H1 (cell line): Measurements from ENCODE around the gene ATP6V1F. TPM values are rescaled to one million over a fixed set of nuclear protein-coding genes. Genes with fewer than 3 reads are reported as not detected.

ENCODE experiments used
- BRCA1 ChIP-seq: IDR thresholded peaks from 2 replicates; pipeline ENCODE4 v1.6.1; 2012; ENCODE audit warnings: low read depth, low read length, improper control_type of control experiment
- CHD1 ChIP-seq: IDR thresholded peaks from 2 replicates; pipeline ENCODE4 v1.6.1; 2012; ENCODE audit warnings: low read depth, low read length, improper control_type of control experiment
- CREB1 ChIP-seq: IDR thresholded peaks from 2 replicates; pipeline ENCODE4 v1.6.1; 2012; ENCODE audit warnings: inconsistent platforms
- HDAC6 ChIP-seq: IDR thresholded peaks from one replicate; pipeline ENCODE4 v1.7.1; 2012; ENCODE audit warnings: low read depth, mild to moderate bottlenecking, inconsistent platforms, low read length, moderate library complexity
- KDM1A ChIP-seq: fragments of 200-600, 300-600 bp; sonication (generic); IDR thresholded peaks from 2 replicates; pipeline ENCODE4 v1.7.1; 2016; ENCODE audit warnings: mild to moderate bottlenecking, low read length, borderline replicate concordance
- KDM4A ChIP-seq: IDR thresholded peaks from one replicate; pipeline ENCODE4 v1.7.1; 2012; ENCODE audit warnings: low read depth, mild to moderate bottlenecking, moderate library complexity, low read length, inconsistent platforms; ENCODE audit not compliant: severe bottlenecking
- KDM5A ChIP-seq: fragments of 200-600 bp; IDR thresholded peaks from 2 replicates; pipeline ENCODE4 v1.7.1; 2012; ENCODE audit warnings: mild to moderate bottlenecking, low read length, inconsistent platforms, mixed read lengths
- POU5F1 ChIP-seq: IDR thresholded peaks from 2 replicates; pipeline ENCODE4 v1.6.1; 2011; ENCODE audit warnings: low read depth, mild to moderate bottlenecking, low read length, moderate library complexity
- RNF2 ChIP-seq: fragments of 200-900, 300-1000 bp; sonication (generic); IDR thresholded peaks from 2 replicates; pipeline ENCODE4 v1.7.1; 2016; ENCODE audit warnings: borderline replicate concordance, low read depth, mild to moderate bottlenecking, antibody characterized with exemption, low read length; ENCODE audit not compliant: poor library complexity, severe bottlenecking; ENCODE audit errors: missing control alignments
- SP1 ChIP-seq: IDR thresholded peaks from 2 replicates; pipeline ENCODE4 v1.6.1; 2011; ENCODE audit warnings: low read depth, low read length
- polyA plus RNA-seq, 7 experiments: library from polyadenylated mRNA; depleted of rRNA in 3 of 7; stranded (reverse) in 5 of 7; unstranded in 2 of 7; fragments of >200 nt in 5 of 7; fragments of 200-250 nt in 2 of 7; gene quantifications; 1 replicate in 5 of 7; 2 replicates in 1 of 7; 4 replicates in 1 of 7; pipeline versions ENCODE4 v1.2.1 to v1.2.3, GENCODE V29; 2011 to 2013; ENCODE audit warnings: missing spikeins in 2 of 7, mixed read lengths in 2 of 7
- total RNA-seq: library from RNA; stranded (reverse); fragmentation: NEBNext Ultra II Directional; extraction: Animal tissue kit (Norgen Biotek cat#: 25700); gene quantifications from 2 replicates; pipeline ENCODE4 v1.2.1, GENCODE V29; 2021
- TF ChIP-seq, protein P1 (sequence below): IDR thresholded peaks from 2 replicates; pipeline ENCODE4 v1.6.1; 2011; ENCODE audit warnings: low read depth, mild to moderate bottlenecking, low read length; ENCODE audit not compliant: insufficient read depth
- TF ChIP-seq, protein P2 (sequence below): IDR thresholded peaks from 2 replicates; pipeline ENCODE4 v1.6.1; 2011; ENCODE audit warnings: low read length, improper control_type of control experiment

ATP6V1F gene
- total and polyA plus RNA-seq, 2 of the 8 experiments (the other 6 are each of a cell fraction or from before 2014, with no cell fraction given), result 104 to 318 TPM

DNA sequence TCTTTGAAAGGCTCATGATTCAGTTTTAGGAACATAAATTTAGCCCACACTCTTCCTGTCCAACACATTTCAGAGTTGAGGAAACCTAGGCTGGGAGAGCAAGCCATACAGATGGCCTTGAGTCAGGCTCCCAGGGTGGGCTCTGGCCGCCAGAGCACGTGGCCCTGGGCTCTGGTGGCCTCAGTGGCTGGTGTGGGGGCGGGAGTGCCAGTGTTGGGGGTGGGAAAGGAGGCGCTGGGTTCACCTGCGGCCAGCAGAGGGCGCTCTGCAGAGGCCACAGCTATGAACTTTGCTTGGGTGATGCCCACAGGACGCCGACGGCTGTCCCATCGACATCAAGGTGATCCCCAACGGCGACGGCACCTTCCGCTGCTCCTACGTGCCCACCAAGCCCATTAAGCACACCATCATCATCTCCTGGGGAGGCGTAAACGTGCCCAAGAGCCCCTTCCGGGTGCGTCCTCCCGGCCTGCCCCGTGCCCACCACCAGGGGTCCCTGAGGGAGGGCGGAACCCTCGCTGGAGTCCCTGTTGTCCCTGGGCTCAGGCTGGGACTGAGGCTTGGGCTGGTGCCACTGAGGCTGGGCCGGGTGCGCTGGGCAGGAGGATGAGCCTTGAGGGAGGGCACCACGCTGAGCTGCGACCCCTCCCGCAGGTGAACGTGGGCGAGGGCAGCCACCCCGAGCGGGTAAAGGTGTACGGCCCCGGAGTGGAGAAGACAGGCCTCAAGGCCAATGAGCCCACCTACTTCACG, 20.6 kb upstream of the ATP6V1F start (continued):
- no peak for TF ChIP-seq BRCA1
- peak; percentile 17; the same call in 1 of the 2 replicates for TF ChIP-seq CREB1
- TF ChIP-seq, protein P1, sequence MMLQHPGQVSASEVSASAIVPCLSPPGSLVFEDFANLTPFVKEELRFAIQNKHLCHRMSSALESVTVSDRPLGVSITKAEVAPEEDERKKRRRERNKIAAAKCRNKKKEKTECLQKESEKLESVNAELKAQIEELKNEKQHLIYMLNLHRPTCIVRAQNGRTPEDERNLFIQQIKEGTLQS, result no peak
- 0 out of 2 replicates have a peak, but pooled peaks have one; percentile 5 for TF ChIP-seq SP1
- no peak for TF ChIP-seq HDAC6
- no peak for TF ChIP-seq KDM5A
- no peak for TF ChIP-seq CHD1
- no peak for TF ChIP-seq KDM1A
- no peak for TF ChIP-seq POU5F1
- no peak for TF ChIP-seq KDM4A
- TF ChIP-seq, protein P2, sequence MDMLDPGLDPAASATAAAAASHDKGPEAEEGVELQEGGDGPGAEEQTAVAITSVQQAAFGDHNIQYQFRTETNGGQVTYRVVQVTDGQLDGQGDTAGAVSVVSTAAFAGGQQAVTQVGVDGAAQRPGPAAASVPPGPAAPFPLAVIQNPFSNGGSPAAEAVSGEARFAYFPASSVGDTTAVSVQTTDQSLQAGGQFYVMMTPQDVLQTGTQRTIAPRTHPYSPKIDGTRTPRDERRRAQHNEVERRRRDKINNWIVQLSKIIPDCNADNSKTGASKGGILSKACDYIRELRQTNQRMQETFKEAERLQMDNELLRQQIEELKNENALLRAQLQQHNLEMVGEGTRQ, result peak; percentile 30; the same call in 1 of the 2 replicates
- no peak for TF ChIP-seq RNF2
